Measurements from ENCODE around the gene TMEM120B. TPM values are rescaled to one million over a fixed set of nuclear protein-coding genes. Genes with fewer than 3 reads are reported as not detected.

TMEM120B gene
- total RNA-seq, 1 experiment from 2014 or later = 20.5 TPM

DNA sequence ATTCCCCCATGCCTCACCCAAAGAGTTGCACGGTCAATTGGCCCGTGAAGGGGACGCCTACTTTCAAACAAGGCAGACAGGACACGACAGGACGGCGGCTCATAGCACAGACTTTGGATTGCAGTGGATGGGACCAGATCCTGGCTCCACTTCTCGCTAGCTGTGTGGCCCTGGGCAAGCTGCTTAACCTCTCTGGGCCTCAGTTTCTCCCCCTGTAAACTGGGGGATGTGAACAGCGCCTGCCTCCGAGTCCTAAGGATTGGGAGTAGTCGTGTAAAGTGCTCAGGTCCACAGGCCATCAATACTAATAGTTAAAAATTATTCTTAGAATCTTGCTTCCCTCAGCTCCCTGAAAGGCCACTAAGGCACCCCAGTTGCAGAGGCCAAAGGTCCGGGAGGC lies 67.9 kb downstream of the TMEM120B start:
- CTCF ChIA-PET = interaction anchor here (0.7 kb wide), 1 partner anchor 82 kb away, joined by 3 read pairs; no protein-coding TSS in a partner anchor
- no peak for DNase-seq (ENCODE audit: low read depth, low spot score)
- no peak overlapping the region; the same call in 1 of the 2 replicates for H3K9ac ChIP-seq (ENCODE audit: low read length)
- POLR2A ChIA-PET = interaction anchor here (6.9 kb wide), 1 partner anchor 14 kb away, joined by 33 read pairs; the partner anchor contains the start of gene RHOF
- H2AFZ ChIP-seq (ENCODE audit: low read depth, low read length, poor library complexity, severe bottlenecking) = no peak overlapping the region
- H3K27ac ChIP-seq (ENCODE audit: low read depth, low read length) = no peak overlapping the region; the same call in 1 of the 2 replicates
- no peaks in the 10 kb centered on the region for H3K27me3 ChIP-seq (ENCODE audit: insufficient read depth, low read length)
- H3K9me3 ChIP-seq (ENCODE audit: control insufficient read depth in 1 of 2, insufficient read depth in 1 of 2, low read depth in 1 of 2, low read length in 2 of 2) = no peaks in the 10 kb centered on the region
- peaks cover 52% of the 10 kb centered on the region for H3K79me2 ChIP-seq (ENCODE audit: insufficient read depth, low read length)
- intact Hi-C loops (cut with micrococcal nuclease) = no loop called here
- BruUV-seq (replicated peaks) = no TSS peak
- H3K4me1 ChIP-seq (ENCODE audit: control insufficient read depth in 1 of 2, insufficient read depth in 2 of 2, low read length in 2 of 2) = peaks cover 24 to 62% of the 10 kb centered on the region in 2 experiments
- RAD21 ChIA-PET (ENCODE audit: low non-redundant PET in 1 of 2, low total read pairs in 2 of 2, uncharacterized antibody in 2 of 2, unreplicated experiment in 2 of 2) = no interaction called here
- peaks cover 19 to 23% of the 10 kb centered on the region in 2 experiments; a peak in 3 of 4 replicates for H3K36me3 ChIP-seq (ENCODE audit: control insufficient read depth in 1 of 2, insufficient read depth in 2 of 2, low read length in 2 of 2)
- no peak for ATAC-seq
- H4K20me1 ChIP-seq (ENCODE audit: insufficient read depth) = peaks cover 3% of the 10 kb centered on the region; the same call in 1 of the 2 replicates
- H3K4me3 ChIP-seq (replicated peaks in 1 of 2; ENCODE audit: low read depth in 1 of 2, low read length in 2 of 2) = no peak overlapping the region
- no peak overlapping the region for H3K4me2 ChIP-seq (ENCODE audit: low read length)
- H3K9me2 ChIP-seq (ENCODE audit: insufficient read depth) = no peaks in the 10 kb centered on the region
- TF ChIP-seq POLR2AphosphoS5 (IDR thresholded peaks at IDR 0.05; ENCODE audit: low read depth, low read length) (no peak), CBX3 (IDR thresholded peaks at IDR 0.05; ENCODE audit: low read depth) (no peak), SIN3A (IDR thresholded peaks at IDR 0.05; ENCODE audit: low read depth) (no peak), EZH2phosphoT487 (IDR thresholded peaks at IDR 0.05; ENCODE audit: borderline replicate concordance) (no peak), SRF (IDR thresholded peaks at IDR 0.05; ENCODE audit: low read depth) (no peak), POLR2A (IDR thresholded peaks at IDR 0.05; ENCODE audit: borderline replicate concordance, extremely low read depth, insufficient read depth, insufficient read length) (no peak), FOSL1 (IDR thresholded peaks at IDR 0.05; ENCODE audit: low read depth) (no peak), SP1 (IDR thresholded peaks at IDR 0.05; ENCODE audit: low read depth) (no peak), CEBPB (IDR thresholded peaks at IDR 0.05; ENCODE audit: low read depth) (no peak), CTCF (IDR thresholded peaks at IDR 0.05 in 2 of 3, conservative IDR thresholded peaks at IDR 0.05 in 1 of 3; ENCODE audit: borderline replicate concordance in 1 of 3, insufficient read depth in 1 of 3, low read depth in 2 of 3, low read length in 2 of 3) (no peak), RAD21 (IDR thresholded peaks at IDR 0.05; ENCODE audit: low read depth) (no peak), ZNF274 (IDR thresholded peaks at IDR 0.05; ENCODE audit: low read depth, low read length) (no peak), TCF7L2 (IDR thresholded peaks at IDR 0.05; ENCODE audit: borderline replicate concordance, extremely low read depth, insufficient read depth, insufficient read length) (no peak)
- TF ChIP-seq, protein P1, sequence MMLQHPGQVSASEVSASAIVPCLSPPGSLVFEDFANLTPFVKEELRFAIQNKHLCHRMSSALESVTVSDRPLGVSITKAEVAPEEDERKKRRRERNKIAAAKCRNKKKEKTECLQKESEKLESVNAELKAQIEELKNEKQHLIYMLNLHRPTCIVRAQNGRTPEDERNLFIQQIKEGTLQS (IDR thresholded peaks at IDR 0.05) = no peak

Measured in HCT116 (cell line).